Measurements from ENCODE around the gene ZNF79.

DNA sequence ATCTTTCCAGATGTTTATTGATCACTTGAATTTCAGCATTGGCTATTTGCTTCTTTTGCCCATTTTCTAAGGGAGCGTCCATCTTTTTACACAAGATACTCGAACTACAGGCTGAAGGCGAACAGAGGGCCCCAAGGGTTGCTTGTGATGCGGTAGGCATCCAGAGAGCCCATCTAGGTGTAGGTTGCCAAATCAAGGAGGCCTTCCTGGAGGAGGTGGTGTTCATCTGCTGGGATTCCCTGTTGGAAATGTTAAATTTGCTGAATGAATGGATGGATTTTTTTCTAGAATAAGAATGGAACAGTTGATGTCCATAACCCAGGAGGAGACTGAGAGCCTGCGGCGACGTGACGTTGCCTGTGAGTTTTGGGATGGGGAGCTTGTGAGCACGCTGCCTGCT, 58.5 kb downstream of the ZNF79 start:
- TF ChIP-seq TCF7 (CRISPR knock-in tag; IDR thresholded peaks at IDR 0.05; ENCODE audit: low read depth) (no peak), FOXK1 (CRISPR knock-in tag; IDR thresholded peaks at IDR 0.05) (no peak)
